CD14-positive monocyte (primary cell): ENCODE data around the gene DENND1A. TPM values are rescaled to one million over a fixed set of nuclear protein-coding genes. Genes with fewer than 3 reads are reported as not detected.

ENCODE experiments used
- DNase-seq, 3 donors: peaks; one replicate each; pipeline ENCODE4 v3.0.0-alpha.2; 2011 to 2022
- H2AFZ ChIP-seq: 2 replicates; pipeline ENCODE4 v1.6.0; 2012; ENCODE audit warnings: mild to moderate bottlenecking, low read depth, low read length, inconsistent platforms; ENCODE audit not compliant: insufficient read depth, poor library complexity, severe bottlenecking
- H3K27ac ChIP-seq, 2 donors: 1 replicate in 1 of 2; 2 replicates in 1 of 2; pipeline ENCODE4 v1.5.1; 2012 to 2013; ENCODE audit warnings: low read length in 2 of 2, control low read depth in 1 of 2, inconsistent platforms in 1 of 2, low read depth in 1 of 2, mild to moderate bottlenecking in 1 of 2
- H3K27me3 ChIP-seq, 2 donors: one replicate each; pipeline versions ENCODE4 v1.6.0 to v1.6.1; 2011 to 2013; ENCODE audit warnings: low read length in 2 of 2; ENCODE audit not compliant: control insufficient read depth in 2 of 2, insufficient read depth in 2 of 2
- H3K36me3 ChIP-seq, 2 donors: replicated peaks in 1 of 2; 1 replicate in 1 of 2; 2 replicates in 1 of 2; pipeline versions ENCODE4 v1.5.1 to v1.6.1; 2012 to 2013; ENCODE audit warnings: low read length in 2 of 2, control low read depth in 1 of 2, inconsistent platforms in 1 of 2, mild to moderate bottlenecking in 1 of 2; ENCODE audit not compliant: insufficient read depth in 2 of 2, control insufficient read depth in 1 of 2
- H3K4me1 ChIP-seq, 2 donors: 1 replicate in 1 of 2; 2 replicates in 1 of 2; pipeline versions ENCODE4 v1.5.1 to v1.6.1; 2012 to 2013; ENCODE audit warnings: low read length in 2 of 2, control low read depth in 1 of 2, inconsistent platforms in 1 of 2, mild to moderate bottlenecking in 1 of 2, moderate library complexity in 1 of 2; ENCODE audit not compliant: insufficient read depth in 2 of 2, control insufficient read depth in 1 of 2
- H3K4me2 ChIP-seq: replicated peaks from 2 replicates; pipeline ENCODE3; 2012; ENCODE audit warnings: low read length, moderate library complexity, mild to moderate bottlenecking; ENCODE audit not compliant: poor library complexity, severe bottlenecking; ENCODE audit errors: extremely low read depth
- H3K4me3 ChIP-seq, 3 experiments: fragments of 200-600 bp in 1 of 3; sonication (generic) in 1 of 3; replicated peaks in 1 of 3; 1 replicate in 2 of 3; 2 replicates in 1 of 3; pipeline ENCODE4 v1.5.1; 2011 to 2013; ENCODE audit warnings: low read length in 3 of 3, mild to moderate bottlenecking in 3 of 3, control low read depth in 2 of 3, low read depth in 2 of 3, inconsistent platforms in 1 of 3, moderate library complexity in 1 of 3
- H3K79me2 ChIP-seq: 2 replicates; pipeline ENCODE4 v1.6.0; 2012; ENCODE audit warnings: mild to moderate bottlenecking, control low read depth, inconsistent platforms, low read length, moderate library complexity; ENCODE audit not compliant: insufficient read depth
- H3K9ac ChIP-seq: 2 replicates; pipeline ENCODE4 v1.6.0; 2017; ENCODE audit warnings: low read length, mild to moderate bottlenecking; ENCODE audit not compliant: insufficient read depth, poor library complexity, severe bottlenecking
- H3K9me3 ChIP-seq, 2 donors: replicated peaks in 1 of 2; 1 replicate in 1 of 2; 2 replicates in 1 of 2; pipeline versions ENCODE4 v1.5.1 to v1.6.1; 2012 to 2013; ENCODE audit warnings: low read length in 2 of 2, control low read depth in 1 of 2; ENCODE audit not compliant: control insufficient read depth in 1 of 2, insufficient read depth in 1 of 2
- H4K20me1 ChIP-seq: 2 replicates; pipeline ENCODE4 v1.6.0; 2012; ENCODE audit warnings: mild to moderate bottlenecking, low read length, control low read depth, moderate library complexity; ENCODE audit not compliant: insufficient read depth
- H3K27ac Mint-ChIP-seq, 7 donors: one replicate each; pipeline ENCODE4 v1.8.0; 2020; ENCODE audit warnings: mild to moderate bottlenecking in 7 of 7, mixed read lengths in 7 of 7, moderate library complexity in 6 of 7, inconsistent platforms in 2 of 7
- H3K27me3 Mint-ChIP-seq, 3 donors: one replicate each; pipeline ENCODE4 v1.8.0; 2021 to 2022; ENCODE audit warnings: low read depth in 3 of 3, mild to moderate bottlenecking in 3 of 3, mixed read lengths in 3 of 3, moderate library complexity in 3 of 3, inconsistent platforms in 1 of 3
- H3K36me3 Mint-ChIP-seq, 2 donors: one replicate each; pipeline ENCODE4 v1.8.0; 2020; ENCODE audit warnings: mixed read lengths in 2 of 2, inconsistent platforms in 1 of 2, mild to moderate bottlenecking in 1 of 2
- H3K4me1 Mint-ChIP-seq: one replicate; pipeline ENCODE4 v1.8.0; 2020; ENCODE audit warnings: mild to moderate bottlenecking, mixed read lengths
- H3K4me3 Mint-ChIP-seq, 2 donors: one replicate each; pipeline ENCODE4 v1.8.0; 2020; ENCODE audit warnings: mild to moderate bottlenecking in 2 of 2, mixed read lengths in 2 of 2, moderate library complexity in 1 of 2
- H3K9me3 Mint-ChIP-seq, 7 donors: one replicate each; pipeline ENCODE4 v1.8.0; 2020 to 2022; ENCODE audit warnings: mixed read lengths in 7 of 7, mild to moderate bottlenecking in 6 of 7, moderate library complexity in 6 of 7, inconsistent platforms in 2 of 7
- CTCF ChIP-seq: fragments of 200-600 bp; IDR thresholded peaks from one replicate; pipeline ENCODE4 v1.8.0; 2022; ENCODE audit warnings: antibody characterized with exemption, mild to moderate bottlenecking
- WGBS: methylation state at CpG from one replicate; pipeline ENCODE4 v1.1.5; 2013; ENCODE audit warnings: missing lambda C conversion rate; ENCODE audit not compliant: insufficient coverage; 5-methylcytosine and 5-hydroxymethylcytosine counted together
- intact Hi-C, 2 donors: fragments of 100-400 bp; cut with micrococcal nuclease; formaldehyde crosslinking; loops; one replicate each; pipeline versions ENCODE4 v1.15.0 to v1.15.1; 2023
- polyA plus RNA-seq, 3 donors: library from polyadenylated mRNA; depleted of rRNA in 1 of 3; unstranded in 2 of 3; stranded (reverse) in 1 of 3; fragments of 300-500 nt in 2 of 3; fragments of >200 nt in 1 of 3; fragmentation: Illumina TruSeq in 2 of 3; gene quantifications; 1 replicate in 2 of 3; 2 replicates in 1 of 3; pipeline ENCODE4 v1.2.3, GENCODE V29; 2012 to 2021

The DENND1A gene
- polyA plus RNA-seq, 3 donors: 24.8 to 73.0 (median 29.4) TPM

DNA sequence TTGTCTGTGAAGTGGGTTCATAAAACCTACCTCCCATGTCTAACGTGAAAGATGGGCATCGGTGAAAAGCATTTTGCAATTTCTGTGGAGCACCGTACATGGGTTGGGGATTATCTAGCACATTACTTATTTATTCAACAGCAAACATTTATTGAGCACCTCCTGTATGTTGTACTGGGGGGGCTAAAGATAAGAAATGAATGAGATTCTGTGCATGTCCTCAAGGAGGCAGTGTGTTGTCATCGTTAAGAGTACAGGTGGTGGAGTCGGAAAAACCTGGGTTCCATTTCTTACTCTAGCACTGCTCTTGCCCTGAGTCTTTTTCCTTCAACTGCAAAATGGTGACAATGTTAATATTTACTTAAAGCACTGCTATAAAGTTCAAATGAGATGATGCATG lies 30.4 kb upstream of the DENND1A start:
- H3K4me3 Mint-ChIP-seq: peak overlapping the region in 1 of 2 donors; percentile 19
- no peaks in the 10 kb centered on the region for H3K36me3 Mint-ChIP-seq
- intact Hi-C loops: no loop called here
- peaks cover 10% of the 10 kb centered on the region for H3K4me1 Mint-ChIP-seq
- no peak overlapping the region for H3K27ac ChIP-seq
- no peak overlapping the region for H3K9ac ChIP-seq
- no peak for TF ChIP-seq CTCF
- no peak overlapping the region for H2AFZ ChIP-seq
- peaks cover 6 to 8% of the 10 kb centered on the region in 2 donors for H3K4me1 ChIP-seq
- H3K4me2 ChIP-seq: no peak overlapping the region
- H3K27me3 ChIP-seq: peaks cover 5 to 19% of the 10 kb centered on the region in 2 donors
- H3K79me2 ChIP-seq: no peaks in the 10 kb centered on the region
- H3K27me3 Mint-ChIP-seq: peaks cover 15 to 53% (median 29%) of the 10 kb centered on the region in 3 donors
- H3K9me3 ChIP-seq: no peaks in the 10 kb centered on the region
- H3K27ac Mint-ChIP-seq: no peak overlapping the region
- WGBS: no CpG with 5 or more reads among the region's 5 CpGs
- no peak overlapping the region for H3K4me3 ChIP-seq
- peaks cover 0 to 2% (median 0%) of the 10 kb centered on the region in 7 donors for H3K9me3 Mint-ChIP-seq
- no peaks in the 10 kb centered on the region for H4K20me1 ChIP-seq
- no peaks in the 10 kb centered on the region for H3K36me3 ChIP-seq
- DNase-seq: no peak

GRCh38 chr9:123959787-123960186 lies 29.9 kb upstream of the DENND1A start:
- no peak for TF ChIP-seq CTCF
- H3K9ac ChIP-seq: no peak overlapping the region
- H3K4me1 ChIP-seq: peaks cover 6 to 7% of the 10 kb centered on the region in 2 donors
- Mint-ChIP-seq H3K27ac (no peak overlapping the region), H3K36me3 (no peaks in the 10 kb centered on the region), H3K4me3 (no peak overlapping the region), H3K9me3 (peaks cover 0 to 2% (median 0%) of the 10 kb centered on the region in 7 donors), H3K27me3 (peaks cover 9 to 47% (median 24%) of the 10 kb centered on the region in 3 donors), H3K4me1 (peaks cover 10% of the 10 kb centered on the region)
- H3K4me2 ChIP-seq: no peak overlapping the region
- H3K27ac ChIP-seq: no peak overlapping the region
- H3K36me3 ChIP-seq: no peaks in the 10 kb centered on the region
- no peak for DNase-seq
- 100% methylated on average over 3 of the region's 4 CpGs for WGBS
- no peaks in the 10 kb centered on the region for H3K9me3 ChIP-seq
- no peaks in the 10 kb centered on the region for H4K20me1 ChIP-seq
- H3K4me3 ChIP-seq: no peak overlapping the region
- peaks cover 5 to 14% of the 10 kb centered on the region in 2 donors for H3K27me3 ChIP-seq
- H3K79me2 ChIP-seq: no peaks in the 10 kb centered on the region
- intact Hi-C loops: no loop called here
- no peak overlapping the region for H2AFZ ChIP-seq
